Right lobe of liver (tissue), 6 donors: ENCODE measurements around the gene SHF. TPM values are rescaled to one million over a fixed set of nuclear protein-coding genes. Genes with fewer than 3 reads are reported as not detected.

Experiments
- ATAC-seq, 4 donors: fragments of 200-7000 bp; cut with Tn5 transposase; one replicate each; pipeline ENCODE4 v1.9.1; 2020; ENCODE audit warnings: mild to moderate bottlenecking in 4 of 4, moderate library complexity in 4 of 4
- DNase-seq, 3 donors: peaks; one replicate each; pipeline ENCODE4 v3.0.0-alpha.2; 2020
- H3K27ac ChIP-seq, 3 donors: fragments of 200-600 bp; one replicate each; pipeline ENCODE4 v1.8.0; 2022
- H3K27me3 ChIP-seq, 2 donors: fragments of 200-600 bp; one replicate each; pipeline ENCODE4 v1.8.0; 2022
- H3K36me3 ChIP-seq, 4 donors: fragments of 200-600 bp; sonication (generic) in 1 of 4; one replicate each; pipeline versions ENCODE4 v1.5.1 to v1.8.0; 2017 to 2022; ENCODE audit warnings: control low read depth in 1 of 4
- H3K4me1 ChIP-seq, 4 donors: fragments of 200-600 bp; sonication (generic) in 1 of 4; one replicate each; pipeline versions ENCODE4 v1.5.1 to v1.8.0; 2017 to 2022; ENCODE audit warnings: control low read depth in 1 of 4
- H3K4me3 ChIP-seq, 3 donors: fragments of 200-600 bp; one replicate each; pipeline ENCODE4 v1.8.0; 2022
- H3K9me3 ChIP-seq, 4 donors: fragments of 200-600 bp; sonication (generic) in 1 of 4; one replicate each; pipeline versions ENCODE4 v1.5.1 to v1.8.0; 2017 to 2022; ENCODE audit warnings: control low read depth in 1 of 4
- POLR2A ChIP-seq: fragments of 450-650 bp; IDR thresholded peaks from one replicate; pipeline ENCODE4 v1.6.1; 2017; ENCODE audit warnings: antibody characterized with exemption, mild to moderate bottlenecking
- WGBS: methylation state at CpG from one replicate; pipeline ENCODE4 v1.1.6; 2018; ENCODE audit warnings: low coverage, low lambda C conversion rate; ENCODE audit not compliant: insufficient coverage; ENCODE audit errors: missing lambda C conversion rate; 5-methylcytosine and 5-hydroxymethylcytosine counted together
- intact Hi-C, 2 donors: fragments of 100-400 bp; cut with DNase I; formaldehyde crosslinking; loops; one replicate each; pipeline versions ENCODE4 v1.11.2 to v1.14.1; 2022
- total RNA-seq, 6 experiments: library from RNA; depleted of rRNA in 2 of 6; stranded (reverse); fragments of >200 nt in 2 of 6; fragmentation: NEBNext Ultra II Directional in 3 of 6; extraction: Animal tissue kit (Norgen Biotek cat#: 25700) in 3 of 6; gene quantifications; one replicate each; pipeline versions ENCODE4 v1.1.0 to v1.2.4, GENCODE V29; 2016 to 2023
- TF ChIP-seq, protein P1 (sequence below), 4 donors: fragments of 200-600 bp in 3 of 4; fragments of 450-650 bp in 1 of 4; IDR thresholded peaks; one replicate each; pipeline versions ENCODE4 v1.5.1 to v1.8.0; 2016 to 2022; ENCODE audit warnings: antibody characterized with exemption in 4 of 4, mild to moderate bottlenecking in 2 of 4
- donor health status: DM: no; HTN: yes; CAD: no.
- donor health status: DM: no; HTN: no; CAD: no.
- donor health status: DM: no; HTN: no; CAD: no.
- donor health status: DM: no; HTN: yes; CAD: no.
- donor health status: DM: no; HTN: yes; CAD: no.

Gene SHF
- total RNA-seq, 6 experiments from 2014 or later = 12.7 to 23.5 (median 15.1) TPM

GRCh38 chr15:45141386-45141785, 46.4 kb downstream of the SHF start:
- no peaks in the 10 kb centered on the region for H3K4me1 ChIP-seq
- TF ChIP-seq POLR2A = no peak
- TF ChIP-seq, protein P1, sequence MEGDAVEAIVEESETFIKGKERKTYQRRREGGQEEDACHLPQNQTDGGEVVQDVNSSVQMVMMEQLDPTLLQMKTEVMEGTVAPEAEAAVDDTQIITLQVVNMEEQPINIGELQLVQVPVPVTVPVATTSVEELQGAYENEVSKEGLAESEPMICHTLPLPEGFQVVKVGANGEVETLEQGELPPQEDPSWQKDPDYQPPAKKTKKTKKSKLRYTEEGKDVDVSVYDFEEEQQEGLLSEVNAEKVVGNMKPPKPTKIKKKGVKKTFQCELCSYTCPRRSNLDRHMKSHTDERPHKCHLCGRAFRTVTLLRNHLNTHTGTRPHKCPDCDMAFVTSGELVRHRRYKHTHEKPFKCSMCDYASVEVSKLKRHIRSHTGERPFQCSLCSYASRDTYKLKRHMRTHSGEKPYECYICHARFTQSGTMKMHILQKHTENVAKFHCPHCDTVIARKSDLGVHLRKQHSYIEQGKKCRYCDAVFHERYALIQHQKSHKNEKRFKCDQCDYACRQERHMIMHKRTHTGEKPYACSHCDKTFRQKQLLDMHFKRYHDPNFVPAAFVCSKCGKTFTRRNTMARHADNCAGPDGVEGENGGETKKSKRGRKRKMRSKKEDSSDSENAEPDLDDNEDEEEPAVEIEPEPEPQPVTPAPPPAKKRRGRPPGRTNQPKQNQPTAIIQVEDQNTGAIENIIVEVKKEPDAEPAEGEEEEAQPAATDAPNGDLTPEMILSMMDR (IDR thresholded peaks at IDR 0.05) = no peak
- 55% methylated on average over 2 of the region's 5 CpGs for WGBS
- no peaks in the 10 kb centered on the region for H3K9me3 ChIP-seq
- H3K27me3 ChIP-seq = no peaks in the 10 kb centered on the region
- DNase-seq (no peak), ATAC-seq (no peak)
- no peak overlapping the region for H3K27ac ChIP-seq
- no peaks in the 10 kb centered on the region for H3K36me3 ChIP-seq
- intact Hi-C loops = no loop called here
- H3K4me3 ChIP-seq = no peak overlapping the region

GRCh38 chr15:45140557-45141250, 47.1 kb downstream of the SHF start:
- TF ChIP-seq, protein P1 (IDR thresholded peaks at IDR 0.05) = no peak
- TF ChIP-seq POLR2A = no peak
- H3K36me3 ChIP-seq = no peaks in the 10 kb centered on the region
- DNase-seq (no peak), ATAC-seq (no peak)
- H3K9me3 ChIP-seq = no peaks in the 10 kb centered on the region
- 100% methylated on average over 1 of the region's 10 CpGs for WGBS
- H3K4me3 ChIP-seq = no peak overlapping the region
- H3K27me3 ChIP-seq = no peaks in the 10 kb centered on the region
- H3K27ac ChIP-seq = no peak overlapping the region
- intact Hi-C loops = no loop called here
- no peaks in the 10 kb centered on the region for H3K4me1 ChIP-seq

DNA sequence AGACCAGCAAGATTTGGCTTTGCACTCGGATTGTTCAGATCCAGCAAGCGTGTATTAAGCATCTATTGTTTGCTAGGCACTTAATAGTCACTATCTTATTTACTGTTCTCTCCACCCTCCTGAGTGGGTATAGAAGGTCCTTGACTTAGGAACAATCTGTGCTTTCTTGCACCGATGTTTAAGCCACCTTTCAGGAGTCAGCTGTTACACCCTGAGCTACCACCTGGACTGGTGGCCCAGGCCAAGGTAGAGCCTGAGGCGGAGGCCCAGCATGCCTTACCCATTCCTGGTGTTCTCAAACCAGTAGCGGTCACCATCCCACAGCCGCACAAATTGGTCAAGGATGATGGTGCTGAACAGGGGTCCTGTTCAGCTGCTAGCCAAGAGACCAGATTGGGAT, 48.0 kb downstream of the SHF start:
- no peak overlapping the region for H3K27ac ChIP-seq
- H3K9me3 ChIP-seq = no peaks in the 10 kb centered on the region
- peaks cover 0 to 7% (median 0%) of the 10 kb centered on the region in 4 donors for H3K4me1 ChIP-seq
- no CpG with 5 or more reads among the region's 6 CpGs for WGBS
- TF ChIP-seq, protein P1 (IDR thresholded peaks at IDR 0.05) = no peak
- no peak for TF ChIP-seq POLR2A
- DNase-seq = no peak
- no peaks in the 10 kb centered on the region for H3K36me3 ChIP-seq
- no peak for ATAC-seq
- H3K4me3 ChIP-seq = no peak overlapping the region
- intact Hi-C loops = no loop called here
- H3K27me3 ChIP-seq = peaks cover 0 to 3% of the 10 kb centered on the region in 2 donors

DNA sequence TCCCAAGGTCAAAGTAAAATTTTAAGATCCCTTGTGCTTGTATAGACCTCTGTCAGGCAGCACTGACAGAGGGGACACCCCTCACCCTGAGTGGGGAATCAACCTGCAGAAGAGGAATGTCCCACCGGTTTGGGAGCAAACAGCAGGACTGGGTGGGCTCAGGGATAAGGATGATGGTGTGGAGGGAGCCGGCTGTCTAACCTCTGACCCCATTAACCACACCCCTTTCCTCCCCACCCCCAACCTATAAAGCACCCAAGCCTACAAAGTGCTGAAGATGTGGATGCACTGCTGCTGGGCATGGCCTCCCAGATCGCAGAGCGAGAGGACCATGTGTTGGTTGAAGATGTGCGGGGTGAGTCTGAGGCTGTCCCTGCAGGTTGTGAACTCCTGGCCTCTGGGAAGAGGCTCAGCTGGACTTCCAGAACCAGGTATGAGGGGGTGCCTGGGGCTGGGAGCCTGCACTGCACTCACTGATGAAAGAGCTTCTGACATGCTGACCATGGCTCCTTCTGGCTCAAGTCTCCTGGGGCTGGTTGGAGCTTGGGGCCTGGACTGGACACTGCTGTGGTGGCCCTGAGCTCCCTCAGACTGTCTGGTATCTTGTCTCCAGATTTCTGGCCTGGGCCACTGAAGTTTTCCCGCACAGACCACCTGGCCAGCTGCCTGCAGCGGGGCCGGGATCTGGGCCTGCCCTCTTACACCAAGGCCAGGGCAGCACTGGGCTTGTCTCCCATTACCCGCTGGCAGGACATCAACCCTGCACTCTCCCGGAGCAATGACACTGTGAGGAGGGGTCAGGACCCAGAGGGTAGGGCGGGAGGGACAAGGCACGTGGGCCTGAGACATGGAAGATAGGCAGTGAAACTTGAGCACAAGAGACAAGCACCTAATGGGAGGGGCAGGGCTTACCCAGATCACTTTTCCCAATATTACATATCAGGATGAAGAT, 48.7 kb downstream of the SHF start:
- H3K27ac ChIP-seq = no peak overlapping the region
- intact Hi-C loops = no loop called here
- H3K36me3 ChIP-seq = no peaks in the 10 kb centered on the region
- 58% methylated on average over 9 of the region's 12 CpGs for WGBS
- H3K27me3 ChIP-seq = peaks cover 0 to 3% of the 10 kb centered on the region in 2 donors
- ATAC-seq = peak; percentile 40 to 58 (median 54)
- TF ChIP-seq, protein P1 (IDR thresholded peaks at IDR 0.05) = no peak
- no peak for TF ChIP-seq POLR2A
- peak in 1 of 3 donors; percentile 76 for DNase-seq
- peaks cover 0 to 7% (median 0%) of the 10 kb centered on the region in 4 donors for H3K4me1 ChIP-seq
- no peak overlapping the region for H3K4me3 ChIP-seq
- H3K9me3 ChIP-seq = no peaks in the 10 kb centered on the region
